ENCODE measurements around the gene MTMR3.
"Not testable (repeated sequence)": the region's sequence is repeated elsewhere in the genome, so short reads cannot be mapped to it uniquely, and the experiment has no call there.

MTMR3 gene

GRCh38 chr22:29861672-29862297, 21.2 kb upstream of the MTMR3 start:
- no peak for TF ChIP-seq CTCF (IDR thresholded peaks at IDR 0.05)
- no peak overlapping the region for H3K4me3 ChIP-seq (ENCODE audit: low read depth in 1 of 2, low read length in 1 of 2)
- H3K9me3 ChIP-seq = no peaks in the 10 kb centered on the region

GRCh38 chr22:29865572-29865971, 17.4 kb upstream of the MTMR3 start:
- not testable (repeated sequence) for H3K4me3 ChIP-seq (ENCODE audit: low read depth in 1 of 2, low read length in 1 of 2); H3K36me3 ChIP-seq; H3K27ac ChIP-seq; H3K27me3 ChIP-seq; H3K9me3 ChIP-seq
- H3K4me1 ChIP-seq (ENCODE audit: control insufficient read depth in 1 of 2, insufficient read depth in 1 of 2, low read depth in 1 of 2, low read length in 1 of 2) = peaks cover 15 to 16% of the 10 kb centered on the region in 2 experiments

More at GRCh38 chr22:29861672-29862297, 21.2 kb upstream of the MTMR3 start:
- Histone ChIP-seq H3K36me3 (no peaks in the 10 kb centered on the region), H3K4me1 (ENCODE audit: control insufficient read depth in 1 of 2, insufficient read depth in 1 of 2, low read depth in 1 of 2, low read length in 1 of 2) (peaks cover 36 to 42% of the 10 kb centered on the region in 2 experiments), H3K27me3 (no peaks in the 10 kb centered on the region), H3K27ac (peak overlapping the region; percentile 91)

- TF ChIP-seq CTCF (IDR thresholded peaks at IDR 0.05) = no peak
- Histone ChIP-seq H3K4me1 (ENCODE audit: control insufficient read depth in 1 of 2, insufficient read depth in 1 of 2, low read depth in 1 of 2, low read length in 1 of 2) (peaks cover 12 to 16% of the 10 kb centered on the region in 2 experiments), H3K9me3 (no peaks in the 10 kb centered on the region), H3K27ac (no peak overlapping the region), H3K27me3 (no peaks in the 10 kb centered on the region), H3K4me3 (ENCODE audit: low read depth in 1 of 2, low read length in 1 of 2) (no peak overlapping the region), H3K36me3 (no peaks in the 10 kb centered on the region)
Measured at GRCh38 chr22:29867260-29867659, 15.7 kb upstream of the MTMR3 start.

- no peak overlapping the region for H3K27ac ChIP-seq
- H3K4me3 ChIP-seq (ENCODE audit: low read depth in 1 of 2, low read length in 1 of 2) = no peak overlapping the region
- no peaks in the 10 kb centered on the region for H3K27me3 ChIP-seq
- no peaks in the 10 kb centered on the region for H3K36me3 ChIP-seq
- TF ChIP-seq CTCF (IDR thresholded peaks at IDR 0.05) = no peak
- no peaks in the 10 kb centered on the region for H3K9me3 ChIP-seq
- H3K4me1 ChIP-seq (ENCODE audit: control insufficient read depth in 1 of 2, insufficient read depth in 1 of 2, low read depth in 1 of 2, low read length in 1 of 2) = peaks cover 18 to 22% of the 10 kb centered on the region in 2 experiments
Measured at GRCh38 chr22:29867851-29868250, 15.1 kb upstream of the MTMR3 start.

GRCh38 chr22:29870574-29870973, 12.4 kb upstream of the MTMR3 start:
- Histone ChIP-seq H3K4me1 (ENCODE audit: control insufficient read depth in 1 of 2, insufficient read depth in 1 of 2, low read depth in 1 of 2, low read length in 1 of 2) (peaks cover 32 to 36% of the 10 kb centered on the region in 2 experiments), H3K27ac (no peak overlapping the region), H3K36me3 (no peaks in the 10 kb centered on the region), H3K27me3 (no peaks in the 10 kb centered on the region), H3K4me3 (ENCODE audit: low read depth in 1 of 2, low read length in 1 of 2) (no peak overlapping the region), H3K9me3 (no peaks in the 10 kb centered on the region)
- no peak for TF ChIP-seq CTCF (IDR thresholded peaks at IDR 0.05)

GRCh38 chr22:29871684-29872083, 11.3 kb upstream of the MTMR3 start:
- no peaks in the 10 kb centered on the region for H3K36me3 ChIP-seq
- peaks cover 32 to 36% of the 10 kb centered on the region in 2 experiments for H3K4me1 ChIP-seq (ENCODE audit: control insufficient read depth in 1 of 2, insufficient read depth in 1 of 2, low read depth in 1 of 2, low read length in 1 of 2)
- H3K9me3 ChIP-seq = no peaks in the 10 kb centered on the region
- peak overlapping the region; percentile 91 for H3K27ac ChIP-seq
- no peak for TF ChIP-seq CTCF (IDR thresholded peaks at IDR 0.05)
- H3K27me3 ChIP-seq = no peaks in the 10 kb centered on the region
- peak overlapping the region in 1 of 2 experiments; percentile 47 for H3K4me3 ChIP-seq (ENCODE audit: low read depth in 1 of 2, low read length in 1 of 2)
